ENCODE data around the gene CHCHD6.

CHCHD6 gene

GRCh38 chr3:126887686-126888085 is 183.6 kb downstream of the CHCHD6 start:
- Histone ChIP-seq H3K4me3 (ENCODE audit: extremely low read depth, insufficient read depth, low read length, poor library complexity, severe bottlenecking) (no peak overlapping the region), H3K4me1 (ENCODE audit: control insufficient read depth, insufficient read depth, low read length, poor library complexity, severe bottlenecking) (peaks cover 26% of the 10 kb centered on the region), H3K9me3 (ENCODE audit: control insufficient read depth, low read length) (no peaks in the 10 kb centered on the region), H3K36me3 (ENCODE audit: control insufficient read depth, insufficient read depth, low read length) (no peaks in the 10 kb centered on the region), H3K27ac (ENCODE audit: low read depth, low read length, severe bottlenecking) (no peak overlapping the region)
- 87 to 90% methylated on average over 6 to 7 of the region's 7 CpGs for WGBS, 2 experiments (ENCODE audit: insufficient coverage in 2 of 2)

- Histone ChIP-seq H3K27ac (ENCODE audit: low read depth, low read length, severe bottlenecking) (no peak overlapping the region), H3K4me3 (ENCODE audit: extremely low read depth, insufficient read depth, low read length, poor library complexity, severe bottlenecking) (no peak overlapping the region), H3K9me3 (ENCODE audit: control insufficient read depth, low read length) (no peaks in the 10 kb centered on the region), H3K4me1 (ENCODE audit: control insufficient read depth, insufficient read depth, low read length, poor library complexity, severe bottlenecking) (peaks cover 26% of the 10 kb centered on the region), H3K36me3 (ENCODE audit: control insufficient read depth, insufficient read depth, low read length) (no peaks in the 10 kb centered on the region)
- WGBS, 2 experiments (ENCODE audit: insufficient coverage in 2 of 2): 91 to 95% methylated on average over 3 to 4 of the region's 5 CpGs
Measured at GRCh38 chr3:126888186-126888760, 184.2 kb downstream of the CHCHD6 start.

- Histone ChIP-seq H3K4me3 (ENCODE audit: extremely low read depth, insufficient read depth, low read length, poor library complexity, severe bottlenecking) (no peak overlapping the region), H3K4me1 (ENCODE audit: control insufficient read depth, insufficient read depth, low read length, poor library complexity, severe bottlenecking) (peaks cover 23% of the 10 kb centered on the region), H3K27ac (ENCODE audit: low read depth, low read length, severe bottlenecking) (no peak overlapping the region), H3K36me3 (ENCODE audit: control insufficient read depth, insufficient read depth, low read length) (no peaks in the 10 kb centered on the region), H3K9me3 (ENCODE audit: control insufficient read depth, low read length) (no peaks in the 10 kb centered on the region)
- WGBS, 2 experiments (ENCODE audit: insufficient coverage in 2 of 2): 91 to 93% methylated on average over 10 to 15 of the region's 15 CpGs
Measured at GRCh38 chr3:126889276-126890201, 185.5 kb downstream of the CHCHD6 start.

- Histone ChIP-seq H3K4me3 (ENCODE audit: extremely low read depth, insufficient read depth, low read length, poor library complexity, severe bottlenecking) (no peak overlapping the region), H3K9me3 (ENCODE audit: control insufficient read depth, low read length) (no peaks in the 10 kb centered on the region), H3K36me3 (ENCODE audit: control insufficient read depth, insufficient read depth, low read length) (no peaks in the 10 kb centered on the region), H3K27ac (ENCODE audit: low read depth, low read length, severe bottlenecking) (no peak overlapping the region), H3K4me1 (ENCODE audit: control insufficient read depth, insufficient read depth, low read length, poor library complexity, severe bottlenecking) (peaks cover 30% of the 10 kb centered on the region)
- 94 to 96% methylated on average over 5 to 7 of the region's 7 CpGs for WGBS, 2 experiments (ENCODE audit: insufficient coverage in 2 of 2)
Measured at GRCh38 chr3:126891141-126891540, 187.1 kb downstream of the CHCHD6 start.

GRCh38 chr3:126891791-126892190 is 187.8 kb downstream of the CHCHD6 start:
- Histone ChIP-seq H3K9me3 (ENCODE audit: control insufficient read depth, low read length) (no peaks in the 10 kb centered on the region), H3K36me3 (ENCODE audit: control insufficient read depth, insufficient read depth, low read length) (no peaks in the 10 kb centered on the region), H3K4me1 (ENCODE audit: control insufficient read depth, insufficient read depth, low read length, poor library complexity, severe bottlenecking) (peaks cover 24% of the 10 kb centered on the region), H3K4me3 (ENCODE audit: extremely low read depth, insufficient read depth, low read length, poor library complexity, severe bottlenecking) (no peak overlapping the region), H3K27ac (ENCODE audit: low read depth, low read length, severe bottlenecking) (no peak overlapping the region)
- WGBS, 2 experiments (ENCODE audit: insufficient coverage in 2 of 2): 93 to 99% methylated on average over 8 to 10 of the region's 10 CpGs

GRCh38 chr3:126893651-126894050 is 189.6 kb downstream of the CHCHD6 start:
- no peak overlapping the region for H3K4me3 ChIP-seq (ENCODE audit: extremely low read depth, insufficient read depth, low read length, poor library complexity, severe bottlenecking)
- H3K4me1 ChIP-seq (ENCODE audit: control insufficient read depth, insufficient read depth, low read length, poor library complexity, severe bottlenecking): peaks cover 14% of the 10 kb centered on the region
- 81 to 85% methylated on average over 2 of the region's 2 CpGs for WGBS, 2 experiments (ENCODE audit: insufficient coverage in 2 of 2)
- no peaks in the 10 kb centered on the region for H3K9me3 ChIP-seq (ENCODE audit: control insufficient read depth, low read length)
- no peak overlapping the region for H3K27ac ChIP-seq (ENCODE audit: low read depth, low read length, severe bottlenecking)
- no peaks in the 10 kb centered on the region for H3K36me3 ChIP-seq (ENCODE audit: control insufficient read depth, insufficient read depth, low read length)

- Histone ChIP-seq H3K4me1 (ENCODE audit: control insufficient read depth, insufficient read depth, low read length, poor library complexity, severe bottlenecking) (peaks cover 14% of the 10 kb centered on the region), H3K9me3 (ENCODE audit: control insufficient read depth, low read length) (no peaks in the 10 kb centered on the region), H3K4me3 (ENCODE audit: extremely low read depth, insufficient read depth, low read length, poor library complexity, severe bottlenecking) (no peak overlapping the region), H3K27ac (ENCODE audit: low read depth, low read length, severe bottlenecking) (no peak overlapping the region), H3K36me3 (ENCODE audit: control insufficient read depth, insufficient read depth, low read length) (no peaks in the 10 kb centered on the region)
- 92 to 100% methylated on average over 2 to 4 of the region's 4 CpGs for WGBS, 2 experiments (ENCODE audit: insufficient coverage in 2 of 2)
Measured at GRCh38 chr3:126894475-126894874, 190.4 kb downstream of the CHCHD6 start.

- Histone ChIP-seq H3K4me3 (ENCODE audit: extremely low read depth, insufficient read depth, low read length, poor library complexity, severe bottlenecking) (no peak overlapping the region), H3K9me3 (ENCODE audit: control insufficient read depth, low read length) (no peaks in the 10 kb centered on the region), H3K36me3 (ENCODE audit: control insufficient read depth, insufficient read depth, low read length) (no peaks in the 10 kb centered on the region), H3K4me1 (ENCODE audit: control insufficient read depth, insufficient read depth, low read length, poor library complexity, severe bottlenecking) (peaks cover 14% of the 10 kb centered on the region), H3K27ac (ENCODE audit: low read depth, low read length, severe bottlenecking) (no peak overlapping the region)
- WGBS, 2 experiments (ENCODE audit: insufficient coverage in 2 of 2): 83 to 96% methylated on average over 6 of the region's 7 CpGs
Measured at GRCh38 chr3:126895178-126896066, 191.4 kb downstream of the CHCHD6 start.

GRCh38 chr3:126896067-126896441 is 192.0 kb downstream of the CHCHD6 start:
- no peak overlapping the region for H3K4me3 ChIP-seq (ENCODE audit: extremely low read depth, insufficient read depth, low read length, poor library complexity, severe bottlenecking)
- no peaks in the 10 kb centered on the region for H3K9me3 ChIP-seq (ENCODE audit: control insufficient read depth, low read length)
- no peak overlapping the region for H3K27ac ChIP-seq (ENCODE audit: low read depth, low read length, severe bottlenecking)
- H3K36me3 ChIP-seq (ENCODE audit: control insufficient read depth, insufficient read depth, low read length): no peaks in the 10 kb centered on the region
- WGBS, 2 experiments (ENCODE audit: insufficient coverage in 2 of 2): no CpG with 5 or more reads among the region's 1 CpG
- peaks cover 14% of the 10 kb centered on the region for H3K4me1 ChIP-seq (ENCODE audit: control insufficient read depth, insufficient read depth, low read length, poor library complexity, severe bottlenecking)

GRCh38 chr3:126896968-126897367 is 192.9 kb downstream of the CHCHD6 start:
- Histone ChIP-seq H3K4me1 (ENCODE audit: control insufficient read depth, insufficient read depth, low read length, poor library complexity, severe bottlenecking) (peaks cover 14% of the 10 kb centered on the region), H3K27ac (ENCODE audit: low read depth, low read length, severe bottlenecking) (no peak overlapping the region), H3K36me3 (ENCODE audit: control insufficient read depth, insufficient read depth, low read length) (no peaks in the 10 kb centered on the region), H3K9me3 (ENCODE audit: control insufficient read depth, low read length) (no peaks in the 10 kb centered on the region), H3K4me3 (ENCODE audit: extremely low read depth, insufficient read depth, low read length, poor library complexity, severe bottlenecking) (no peak overlapping the region)
- 86 to 90% methylated on average over 3 to 4 of the region's 6 CpGs for WGBS, 2 experiments (ENCODE audit: insufficient coverage in 2 of 2)
